DOHH2 (cell line): ENCODE data around the gene ZNF638.
"Not testable (repeated sequence)": the region's sequence is repeated elsewhere in the genome, so short reads cannot be mapped to it uniquely, and the experiment has no call there.

Experiments used
- H3F3A ChIP-seq: fragments of 200-600 bp; sonication (generic), shearing (Covaris generic); 2 replicates; pipeline ENCODE4 v1.6.0; 2016; ENCODE audit warnings: antibody characterized with exemption, mild to moderate bottlenecking; ENCODE audit not compliant: control insufficient read depth, insufficient read depth
- H3K27ac ChIP-seq: fragments of 200-600 bp; sonication (generic); 2 replicates; pipeline ENCODE4 v1.5.1; 2014; ENCODE audit warnings: low read depth, mild to moderate bottlenecking, low read length, moderate library complexity
- H3K27me3 ChIP-seq: fragments of 200-600 bp; sonication (generic); 2 replicates; pipeline ENCODE4 v1.6.1; 2014; ENCODE audit warnings: mild to moderate bottlenecking, low read length, mixed read lengths; ENCODE audit not compliant: control insufficient read depth
- H3K36me3 ChIP-seq: fragments of 200-600 bp; sonication (generic); 2 replicates; pipeline ENCODE4 v1.6.1; 2014; ENCODE audit warnings: mild to moderate bottlenecking, low read length, moderate library complexity, mixed read lengths; ENCODE audit not compliant: control insufficient read depth
- H3K4me1 ChIP-seq: fragments of 200-600 bp; sonication (generic); 2 replicates; pipeline ENCODE4 v1.6.1; 2014; ENCODE audit warnings: mild to moderate bottlenecking, low read length, mixed read lengths; ENCODE audit not compliant: control insufficient read depth
- H3K4me2 ChIP-seq: fragments of 200-600 bp; sonication (generic); 2 replicates; pipeline ENCODE4 v1.6.0; 2014; ENCODE audit warnings: mild to moderate bottlenecking, low read length, moderate library complexity
- H3K4me3 ChIP-seq: fragments of 200-600 bp; sonication (generic); 2 replicates; pipeline ENCODE4 v1.5.1; 2014; ENCODE audit warnings: mild to moderate bottlenecking, low read length, mixed read lengths
- H3K79me2 ChIP-seq: fragments of 200-600 bp; sonication (generic); 2 replicates; pipeline ENCODE4 v1.6.1; 2014; ENCODE audit warnings: mild to moderate bottlenecking, low read length, mixed read lengths; ENCODE audit not compliant: control insufficient read depth
- H3K9me2 ChIP-seq: fragments of 200-600 bp; sonication (generic); replicated peaks from 2 replicates; pipeline ENCODE4 v1.6.1; 2014; ENCODE audit warnings: mild to moderate bottlenecking, low read length, mixed read lengths; ENCODE audit not compliant: control insufficient read depth
- H3K9me3 ChIP-seq: fragments of 200-600 bp; sonication (generic); 2 replicates; pipeline ENCODE4 v1.6.1; 2014; ENCODE audit warnings: antibody characterized with exemption, low read length, mixed read lengths; ENCODE audit not compliant: control insufficient read depth, insufficient read depth
- H4K20me1 ChIP-seq: fragments of 200-600 bp; sonication (generic); 2 replicates; pipeline ENCODE4 v1.6.0; 2014; ENCODE audit warnings: low read depth, mild to moderate bottlenecking, antibody characterized with exemption, low read length, moderate library complexity; ENCODE audit not compliant: control insufficient read depth, insufficient read depth
- CTCF ChIP-seq: fragments of 200-600 bp; sonication (generic); IDR thresholded peaks from one replicate; pipeline ENCODE4 v1.5.1; 2014; ENCODE audit warnings: antibody characterized with exemption, mild to moderate bottlenecking, low read depth, low read length; ENCODE audit not compliant: poor library complexity, severe bottlenecking
- EZH2phosphoT487 ChIP-seq: fragments of 200-600 bp; sonication (generic); IDR thresholded peaks from 2 replicates; pipeline ENCODE4 v1.6.1; 2017; ENCODE audit warnings: borderline replicate concordance, mild to moderate bottlenecking, antibody characterized with exemption, low read length, moderate library complexity, mixed read lengths

Gene ZNF638

GRCh38 chr2:71422786-71423185 lies 91.2 kb downstream of the ZNF638 start:
- no peak overlapping the region for H3K4me2 ChIP-seq
- H3K4me3 ChIP-seq: no peak overlapping the region
- H3K27ac ChIP-seq: no peak overlapping the region
- peaks cover 67% of the 10 kb centered on the region for H3K36me3 ChIP-seq
- H3K27me3 ChIP-seq: no peaks in the 10 kb centered on the region
- no peaks in the 10 kb centered on the region for H3F3A ChIP-seq
- H3K9me3 ChIP-seq: no peaks in the 10 kb centered on the region
- H4K20me1 ChIP-seq: no peaks in the 10 kb centered on the region
- TF ChIP-seq CTCF: no peak
- TF ChIP-seq EZH2phosphoT487: no peak
- no peaks in the 10 kb centered on the region for H3K79me2 ChIP-seq
- H3K4me1 ChIP-seq: peaks cover under 1% of the 10 kb centered on the region; the same call in 1 of the 2 replicates
- H3K9me2 ChIP-seq: no peaks in the 10 kb centered on the region

- TF ChIP-seq CTCF (no peak), EZH2phosphoT487 (no peak)
- H3K9me2 ChIP-seq: no peaks in the 10 kb centered on the region
- no peak overlapping the region for H3K27ac ChIP-seq
- H3K4me2 ChIP-seq: no peak overlapping the region
- no peaks in the 10 kb centered on the region for H3K9me3 ChIP-seq
- H3K36me3 ChIP-seq: peaks cover 71% of the 10 kb centered on the region
- no peaks in the 10 kb centered on the region for H3K4me1 ChIP-seq
- H3F3A ChIP-seq: no peaks in the 10 kb centered on the region
- no peaks in the 10 kb centered on the region for H3K27me3 ChIP-seq
- H3K79me2 ChIP-seq: no peaks in the 10 kb centered on the region
- no peak overlapping the region for H3K4me3 ChIP-seq
- no peaks in the 10 kb centered on the region for H4K20me1 ChIP-seq
These were observed 92.3 kb downstream of the ZNF638 start for GRCh38 chr2:71423817-71424420.

GRCh38 chr2:71426721-71427120 lies 95.1 kb downstream of the ZNF638 start:
- no peaks in the 10 kb centered on the region for H4K20me1 ChIP-seq
- TF ChIP-seq EZH2phosphoT487: no peak
- H3K4me1 ChIP-seq: no peaks in the 10 kb centered on the region
- H3K27me3 ChIP-seq: no peaks in the 10 kb centered on the region
- no peaks in the 10 kb centered on the region for H3K9me2 ChIP-seq
- no peak overlapping the region for H3K27ac ChIP-seq
- H3K79me2 ChIP-seq: no peaks in the 10 kb centered on the region
- no peaks in the 10 kb centered on the region for H3K9me3 ChIP-seq
- no peak overlapping the region for H3K4me3 ChIP-seq
- no peaks in the 10 kb centered on the region for H3F3A ChIP-seq
- H3K4me2 ChIP-seq: no peak overlapping the region
- H3K36me3 ChIP-seq: peaks cover 78% of the 10 kb centered on the region

- Histone ChIP-seq H3K36me3 (peaks cover 77% of the 10 kb centered on the region), H4K20me1 (no peaks in the 10 kb centered on the region)
These were observed 97.1 kb downstream of the ZNF638 start for GRCh38 chr2:71428472-71429383.

GRCh38 chr2:71445142-71445541 lies 113.6 kb downstream of the ZNF638 start:
- H3K4me3 ChIP-seq, H3K9me2 ChIP-seq, H3K79me2 ChIP-seq, H3K27me3 ChIP-seq, H3K36me3 ChIP-seq, H3K4me2 ChIP-seq, H3K9me3 ChIP-seq, H3F3A ChIP-seq, H3K27ac ChIP-seq, H4K20me1 ChIP-seq, H3K4me1 ChIP-seq: not testable (repeated sequence)

More at GRCh38 chr2:71428472-71429383, 97.1 kb downstream of the ZNF638 start:
- H3F3A ChIP-seq: no peaks in the 10 kb centered on the region
- no peaks in the 10 kb centered on the region for H3K27me3 ChIP-seq
- H3K27ac ChIP-seq: no peak overlapping the region
- H3K79me2 ChIP-seq: no peaks in the 10 kb centered on the region
- H3K9me3 ChIP-seq: no peaks in the 10 kb centered on the region
- H3K4me1 ChIP-seq: no peaks in the 10 kb centered on the region
- H3K4me2 ChIP-seq: no peak overlapping the region
- TF ChIP-seq EZH2phosphoT487 (no peak), CTCF (no peak)
- H3K4me3 ChIP-seq: no peak overlapping the region
- H3K9me2 ChIP-seq: no peaks in the 10 kb centered on the region
